Neuron (in vitro differentiated cells): Measurements from ENCODE around the gene SLC24A5.

ENCODE experiments used
- H2AFZ ChIP-seq: one replicate; pipeline ENCODE4 v1.6.1; 2013; ENCODE audit warnings: low read depth, mild to moderate bottlenecking, inconsistent platforms, low read length, moderate library complexity
- H3K27me3 ChIP-seq: one replicate; pipeline ENCODE4 v1.6.1; 2013; ENCODE audit warnings: low read length; ENCODE audit not compliant: insufficient read depth
- H3K36me3 ChIP-seq: one replicate; pipeline ENCODE4 v1.6.1; 2013; ENCODE audit warnings: low read length; ENCODE audit not compliant: insufficient read depth
- H3K4me1 ChIP-seq: one replicate; pipeline ENCODE4 v1.6.1; 2013; ENCODE audit warnings: low read length; ENCODE audit not compliant: insufficient read depth
- H3K4me3 ChIP-seq: 2 replicates; pipeline ENCODE4 v1.5.1; 2013; ENCODE audit warnings: mild to moderate bottlenecking, low read length, moderate library complexity
- H3K9me3 ChIP-seq: one replicate; pipeline ENCODE4 v1.6.1; 2013; ENCODE audit warnings: low read length

The SLC24A5 gene

GRCh38 chr15:48177766-48178647 lies 57.2 kb downstream of the SLC24A5 start, which contains the start of gene MYEF2:
MYEF2 (minus strand) TSS chr15:48178295; CDS start chr15:48178237, 58 bp downstream.
- peaks cover 6% of the 10 kb centered on the region for H3K36me3 ChIP-seq
- H3K27me3 ChIP-seq, result no peaks in the 10 kb centered on the region
- peaks cover 6% of the 10 kb centered on the region for H3K9me3 ChIP-seq
- peak within 1 kb of the TSS; percentile 83 for H3K4me3 ChIP-seq
- H3K4me1 ChIP-seq, result peaks cover 21% of the 10 kb centered on the region
- H2AFZ ChIP-seq, result peak within 1 kb of the TSS; percentile 96

DNA sequence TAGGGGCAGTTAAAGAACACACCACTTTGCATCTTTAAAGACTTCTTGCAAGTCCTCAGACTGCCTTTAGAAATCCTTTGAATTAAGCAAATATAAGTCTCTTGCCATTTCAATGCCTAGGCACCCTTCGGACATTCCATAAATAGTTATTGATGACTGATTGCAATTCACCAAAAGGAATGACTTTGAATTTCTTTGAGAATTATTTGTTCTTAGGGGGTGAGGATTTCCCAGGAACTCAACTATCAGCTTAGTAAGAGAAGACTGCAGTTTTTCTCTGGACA lies 57.8 kb downstream of the SLC24A5 start:
- H2AFZ ChIP-seq, result peak overlapping the region; percentile 96
- H3K27me3 ChIP-seq, result no peaks in the 10 kb centered on the region
- H3K4me1 ChIP-seq, result peaks cover 21% of the 10 kb centered on the region
- H3K36me3 ChIP-seq, result peaks cover 6% of the 10 kb centered on the region
- H3K4me3 ChIP-seq, result peak overlapping the region; percentile 83
- H3K9me3 ChIP-seq, result peaks cover 4% of the 10 kb centered on the region

DNA sequence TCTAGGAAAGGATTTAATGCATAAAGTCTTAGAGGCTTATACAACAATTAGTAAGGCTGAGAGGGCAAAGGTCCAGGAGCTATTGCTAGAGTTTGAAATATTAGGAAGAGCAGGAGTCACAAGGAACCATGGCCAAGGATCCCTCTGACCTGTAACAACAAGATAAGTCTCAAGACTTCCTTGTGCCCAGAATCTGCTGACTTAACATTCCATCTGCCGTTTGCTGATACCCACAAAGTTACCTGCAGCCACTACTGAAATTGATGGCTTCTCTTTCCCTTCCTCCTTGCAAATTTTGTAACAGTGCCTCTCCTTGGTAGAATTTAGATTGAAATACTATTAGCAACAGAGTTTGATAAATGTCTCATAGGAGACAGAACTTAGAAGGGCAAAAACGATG lies 62.0 kb downstream of the SLC24A5 start:
- Histone ChIP-seq H3K4me3 (no peak overlapping the region), H3K9me3 (no peaks in the 10 kb centered on the region), H2AFZ (no peak overlapping the region), H3K36me3 (no peaks in the 10 kb centered on the region), H3K4me1 (peaks cover 6% of the 10 kb centered on the region), H3K27me3 (no peaks in the 10 kb centered on the region)

GRCh38 chr15:48185529-48185928 lies 64.7 kb downstream of the SLC24A5 start:
- no peaks in the 10 kb centered on the region for H3K27me3 ChIP-seq
- H2AFZ ChIP-seq, result no peak overlapping the region
- H3K36me3 ChIP-seq, result no peaks in the 10 kb centered on the region
- H3K4me1 ChIP-seq, result no peaks in the 10 kb centered on the region
- no peak overlapping the region for H3K4me3 ChIP-seq
- no peaks in the 10 kb centered on the region for H3K9me3 ChIP-seq

DNA sequence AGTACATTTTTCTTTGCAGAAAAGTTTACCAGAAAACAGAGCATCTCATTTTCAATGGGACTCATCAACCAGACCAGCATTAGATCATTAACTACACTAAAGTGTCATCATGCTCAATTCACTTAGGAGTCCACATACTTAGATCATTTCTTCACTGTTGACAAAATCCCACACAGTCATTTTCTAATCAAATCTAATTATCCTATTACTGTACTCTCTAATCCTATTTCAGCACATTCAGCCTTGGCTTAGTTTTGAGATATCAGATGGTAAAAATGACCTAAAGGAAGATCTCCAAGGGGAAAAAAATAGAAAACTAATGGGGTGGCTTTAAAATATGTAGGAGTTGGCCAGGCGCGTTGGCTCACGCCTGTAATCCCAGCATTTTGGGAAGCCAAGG lies 65.5 kb downstream of the SLC24A5 start:
- Histone ChIP-seq H2AFZ (no peak overlapping the region), H3K4me3 (no peak overlapping the region)

DNA sequence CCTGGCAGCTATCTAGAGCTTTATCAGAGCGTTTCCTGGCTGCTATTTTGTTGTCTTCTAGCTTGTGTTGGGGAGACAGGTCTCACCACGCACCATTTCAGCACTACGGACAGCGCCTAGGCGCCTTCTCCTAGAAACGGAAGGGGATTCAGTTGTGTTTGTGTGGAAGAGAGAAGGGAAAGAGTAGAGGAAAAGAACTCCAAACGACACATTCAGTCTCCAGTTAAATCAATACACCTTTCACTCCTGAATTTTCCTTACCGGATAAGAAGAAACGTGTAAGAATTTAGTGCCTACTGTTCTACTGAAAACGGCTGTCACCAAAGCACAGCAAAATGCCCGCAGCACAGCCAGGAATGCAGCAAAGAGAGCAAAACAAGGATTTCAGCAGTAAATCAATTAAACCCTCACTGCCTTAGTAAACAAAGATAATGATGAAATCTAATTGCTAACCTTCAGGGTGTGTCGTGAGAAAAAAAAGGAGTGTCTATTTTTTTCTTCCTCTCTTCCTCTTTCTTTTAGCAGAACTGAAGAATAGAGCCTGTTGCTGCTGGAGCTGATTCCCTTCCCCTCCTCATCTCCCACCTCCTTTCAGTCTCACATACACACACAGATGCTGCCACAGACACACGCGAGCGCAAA lies 70.3 kb downstream of the SLC24A5 start:
- peak overlapping the region; percentile 34 for H3K4me3 ChIP-seq

More for the DNA sequence above, 65.5 kb downstream of the SLC24A5 start:
- Histone ChIP-seq H3K27me3 (no peaks in the 10 kb centered on the region), H3K9me3 (no peaks in the 10 kb centered on the region), H3K4me1 (peaks cover 3% of the 10 kb centered on the region), H3K36me3 (no peaks in the 10 kb centered on the region)

GRCh38 chr15:48191574-48192225 lies 70.9 kb downstream of the SLC24A5 start, which contains the start of gene CTXN2:
CTXN2 (plus strand) TSS chr15:48191665; CDS start chr15:48201301, 9,636 bp downstream.
- Histone ChIP-seq H3K27me3 (peaks cover 4% of the 10 kb centered on the region), H3K4me3 (peak within 1 kb of the TSS; percentile 34), H2AFZ (no peak within 1 kb of the TSS), H3K9me3 (no peaks in the 10 kb centered on the region), H3K36me3 (no peaks in the 10 kb centered on the region), H3K4me1 (peaks cover 10% of the 10 kb centered on the region)

More for the DNA sequence above, 70.3 kb downstream of the SLC24A5 start:
- peaks cover 4% of the 10 kb centered on the region for H3K27me3 ChIP-seq
- H2AFZ ChIP-seq, result no peak overlapping the region
- peaks cover 10% of the 10 kb centered on the region for H3K4me1 ChIP-seq
- no peaks in the 10 kb centered on the region for H3K36me3 ChIP-seq
- H3K9me3 ChIP-seq, result no peaks in the 10 kb centered on the region
